GM12892 (cell line): ENCODE data around the gene DNTT.

ENCODE experiments used
- POLR2A ChIP-seq: IDR thresholded peaks from 2 replicates; pipeline ENCODE4 v1.6.1; 2011; ENCODE audit warnings: low read depth, low read length, control low read depth
- POLR2AphosphoS5 ChIP-seq: IDR thresholded peaks from 2 replicates; pipeline ENCODE4 v1.6.1; 2011; ENCODE audit warnings: low read depth, low read length, control low read depth

DNA sequence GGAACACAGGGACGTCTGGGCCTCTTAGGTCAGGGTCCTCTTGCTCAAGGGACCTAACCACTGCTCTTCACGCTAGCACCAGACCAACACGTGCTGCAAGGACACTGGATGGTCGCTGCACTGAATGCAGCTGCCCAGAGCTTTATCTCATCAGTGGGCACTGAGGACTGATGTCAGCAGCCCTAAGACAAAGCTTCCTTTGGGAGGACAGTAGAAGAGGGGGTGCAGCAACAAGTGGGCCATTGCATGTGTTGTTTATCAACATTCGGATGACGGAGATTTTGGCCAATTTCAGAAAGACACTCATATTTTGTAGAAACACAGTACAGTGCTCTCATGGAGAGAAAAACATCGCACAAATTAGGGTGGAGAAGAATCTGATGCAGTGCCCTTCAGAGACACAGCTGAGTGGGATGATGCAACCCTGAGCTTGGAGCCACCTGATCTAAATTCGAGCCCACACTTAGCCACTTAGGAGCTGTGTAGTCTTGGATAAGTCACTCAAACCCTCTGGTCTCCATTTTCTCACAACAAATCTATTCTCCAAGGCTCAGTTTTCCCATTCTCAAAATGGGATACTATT lies 52.9 kb downstream of the DNTT start:
- TF ChIP-seq POLR2A (no peak), POLR2AphosphoS5 (no peak)
